ENCODE measurements around the gene GPATCH2. TPM values are rescaled to one million over a fixed set of nuclear protein-coding genes. Genes with fewer than 3 reads are reported as not detected.

Gene GPATCH2
- total RNA-seq, 4 donors from 2014 or later, result 8.6 to 248 (median 18.4) TPM

GRCh38 chr1:217493290-217493689 is 137.6 kb downstream of the GPATCH2 start:
- in situ Hi-C loops (cut with MboI; ENCODE audit: low pct_ligation_motif_present in 1 of 4, low pct_unique_long_range_greater_than_20kb in 1 of 4, low sequenced_read_pairs in 3 of 4), result no loop called here
- H3K27me3 ChIP-seq, result no peaks in the 10 kb centered on the region
- no peaks in the 10 kb centered on the region for H3K4me1 ChIP-seq
- H3K27ac ChIP-seq, result no peak overlapping the region
- no peak for TF ChIP-seq POLR2AphosphoS5 (IDR thresholded peaks at IDR 0.05)
- TF ChIP-seq POLR2A (IDR thresholded peaks at IDR 0.05), result no peak
- TF ChIP-seq CTCF (IDR thresholded peaks at IDR 0.05), result no peak
- no peak for TF ChIP-seq EP300 (IDR thresholded peaks at IDR 0.05; ENCODE audit: low read depth)
- intact Hi-C loops (cut with DNase I; ENCODE audit: low total_unique reads), result no loop called here
- WGBS, 2 donors (ENCODE audit: low coverage in 1 of 2), result 86 to 93% methylated on average over 1 of the region's 1 CpG
- H3K9me3 ChIP-seq, result no peaks in the 10 kb centered on the region
- H3K4me3 ChIP-seq, result no peak overlapping the region
- no peak for DNase-seq
- peaks cover 0 to 5% (median 0%) of the 10 kb centered on the region in 4 donors for H3K36me3 ChIP-seq

- no peak for DNase-seq
- intact Hi-C loops (cut with DNase I; ENCODE audit: low total_unique reads) (no loop called here), in situ Hi-C loops (cut with MboI; ENCODE audit: low pct_ligation_motif_present in 1 of 4, low pct_unique_long_range_greater_than_20kb in 1 of 4, low sequenced_read_pairs in 3 of 4) (no loop called here)
- no peak for TF ChIP-seq POLR2AphosphoS5 (IDR thresholded peaks at IDR 0.05)
- no peak for TF ChIP-seq CTCF (IDR thresholded peaks at IDR 0.05)
- TF ChIP-seq EP300 (IDR thresholded peaks at IDR 0.05; ENCODE audit: low read depth), result no peak
- no peak for TF ChIP-seq POLR2A (IDR thresholded peaks at IDR 0.05)
- Histone ChIP-seq H3K36me3 (peaks cover 0 to 9% (median 0%) of the 10 kb centered on the region in 4 donors), H3K27me3 (no peaks in the 10 kb centered on the region), H3K4me1 (no peaks in the 10 kb centered on the region), H3K9me3 (no peaks in the 10 kb centered on the region), H3K4me3 (no peak overlapping the region), H3K27ac (no peak overlapping the region)
Observed at GRCh38 chr1:217484871-217485270, 146.0 kb downstream of the GPATCH2 start.

- no peak for DNase-seq
- H3K4me3 ChIP-seq, result no peak overlapping the region
- TF ChIP-seq CTCF (IDR thresholded peaks at IDR 0.05), result no peak
- TF ChIP-seq POLR2AphosphoS5 (IDR thresholded peaks at IDR 0.05), result no peak
- TF ChIP-seq POLR2A (IDR thresholded peaks at IDR 0.05), result no peak
- H3K4me1 ChIP-seq, result no peaks in the 10 kb centered on the region
- in situ Hi-C loops (cut with MboI; ENCODE audit: low pct_ligation_motif_present in 1 of 4, low pct_unique_long_range_greater_than_20kb in 1 of 4, low sequenced_read_pairs in 3 of 4) (no loop called here), intact Hi-C loops (cut with DNase I; ENCODE audit: low total_unique reads) (no loop called here)
- no peaks in the 10 kb centered on the region for H3K27me3 ChIP-seq
- 67 to 72% methylated on average over 2 to 3 of the region's 3 CpGs for WGBS, 2 donors (ENCODE audit: low coverage in 1 of 2)
- peaks cover 0 to 11% (median 0%) of the 10 kb centered on the region in 4 donors for H3K36me3 ChIP-seq
- no peak overlapping the region for H3K27ac ChIP-seq
- H3K9me3 ChIP-seq, result no peaks in the 10 kb centered on the region
Observed at GRCh38 chr1:217482356-217483102, 148.4 kb downstream of the GPATCH2 start.

GRCh38 chr1:217478450-217478849 is 152.4 kb downstream of the GPATCH2 start:
- DNase-seq, result no peak
- TF ChIP-seq POLR2A (IDR thresholded peaks at IDR 0.05) (no peak), POLR2AphosphoS5 (IDR thresholded peaks at IDR 0.05) (no peak), EP300 (IDR thresholded peaks at IDR 0.05; ENCODE audit: low read depth) (no peak), CTCF (IDR thresholded peaks at IDR 0.05) (no peak)
- no peaks in the 10 kb centered on the region for H3K4me1 ChIP-seq
- H3K4me3 ChIP-seq, result no peak overlapping the region
- intact Hi-C loops (cut with DNase I; ENCODE audit: low total_unique reads), result no loop called here
- no peaks in the 10 kb centered on the region for H3K27me3 ChIP-seq
- in situ Hi-C loops (cut with MboI; ENCODE audit: low pct_ligation_motif_present in 1 of 4, low pct_unique_long_range_greater_than_20kb in 1 of 4, low sequenced_read_pairs in 3 of 4), result no loop called here
- no peak overlapping the region for H3K27ac ChIP-seq
- no peaks in the 10 kb centered on the region for H3K9me3 ChIP-seq
- H3K36me3 ChIP-seq, result peaks cover 0 to 11% (median 0%) of the 10 kb centered on the region in 4 donors
